ENCODE measurements around the gene MED12L.

The MED12L gene

DNA sequence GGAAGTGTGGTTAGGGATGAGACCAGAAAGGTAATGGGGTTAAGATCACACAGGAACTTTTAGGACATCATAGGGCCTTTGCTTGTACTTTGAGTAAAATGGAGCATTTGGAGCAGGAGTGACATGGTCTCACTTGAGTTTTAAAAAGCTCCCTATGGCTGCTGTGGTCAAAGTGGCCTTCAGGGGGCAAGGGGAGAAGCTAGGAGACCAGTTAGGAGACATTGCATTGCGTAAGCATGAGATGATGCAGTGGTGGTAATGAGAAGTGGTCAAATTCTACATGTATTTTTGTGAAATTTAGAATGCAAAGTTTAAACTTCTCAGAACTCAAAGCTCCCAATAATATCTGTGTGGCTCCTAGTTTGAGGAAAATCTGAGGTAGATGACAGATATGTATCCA lies 27.9 kb downstream of the MED12L start:
- no peaks in the 10 kb centered on the region for H3K4me1 ChIP-seq (ENCODE audit: control insufficient read depth, insufficient read depth, low read length)
- CTCF ChIA-PET = no interaction called here
- TF ChIP-seq ZNF549 (tag by site-specific recombination; IDR thresholded peaks at IDR 0.05) = no peak
- no peak for TF ChIP-seq ZNF391 (tag by site-specific recombination; IDR thresholded peaks at IDR 0.05; ENCODE audit: borderline replicate concordance, low read depth)
- TF ChIP-seq RBAK (tag by site-specific recombination; IDR thresholded peaks at IDR 0.05) = no peak
- no peak for TF ChIP-seq ZXDB (tag by site-specific recombination; IDR thresholded peaks at IDR 0.05)
- no peak for TF ChIP-seq ZBTB20 (tag by site-specific recombination; IDR thresholded peaks at IDR 0.05)
- TF ChIP-seq ZNF19 (tag by site-specific recombination; IDR thresholded peaks at IDR 0.05; ENCODE audit: low read depth) = no peak
- TF ChIP-seq, protein P1, sequence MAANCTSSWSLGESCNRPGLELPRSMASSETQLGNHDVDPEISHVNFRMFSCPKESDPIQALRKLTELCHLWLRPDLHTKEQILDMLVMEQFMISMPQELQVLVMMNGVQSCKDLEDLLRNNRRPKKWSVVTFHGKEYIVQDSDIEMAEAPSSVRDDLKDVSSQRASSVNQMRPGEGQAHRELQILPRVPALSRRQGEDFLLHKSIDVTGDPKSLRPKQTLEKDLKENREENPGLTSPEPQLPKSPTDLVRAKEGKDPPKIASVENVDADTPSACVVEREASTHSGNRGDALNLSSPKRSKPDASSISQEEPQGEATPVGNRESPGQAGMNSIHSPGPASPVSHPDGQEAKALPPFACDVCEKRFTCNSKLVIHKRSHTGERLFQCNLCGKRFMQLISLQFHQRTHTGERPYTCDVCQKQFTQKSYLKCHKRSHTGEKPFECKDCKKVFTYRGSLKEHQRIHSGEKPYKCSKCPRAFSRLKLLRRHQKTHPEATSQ (tag by site-specific recombination; IDR thresholded peaks at IDR 0.05) = no peak
- TF ChIP-seq ZNF600 (tag by site-specific recombination; IDR thresholded peaks at IDR 0.05) = no peak
- no peak for TF ChIP-seq ZNF624 (tag by site-specific recombination; IDR thresholded peaks at IDR 0.05)
- no peak for TF ChIP-seq ZNF274 (IDR thresholded peaks at IDR 0.05; ENCODE audit: low read length)
- no peak for TF ChIP-seq ZNF274 (tag by site-specific recombination; IDR thresholded peaks at IDR 0.05; ENCODE audit: borderline replicate concordance)
- TF ChIP-seq ZNF157 (tag by site-specific recombination; IDR thresholded peaks at IDR 0.05) = no peak
- TF ChIP-seq ZNF302 (tag by site-specific recombination; IDR thresholded peaks at IDR 0.05; ENCODE audit: low read depth) = no peak
- no peak for TF ChIP-seq ZNF2 (tag by site-specific recombination; IDR thresholded peaks at IDR 0.05)
- no peak for TF ChIP-seq SP3 (tag by site-specific recombination; IDR thresholded peaks at IDR 0.05)
- TF ChIP-seq EGR2 (tag by site-specific recombination; IDR thresholded peaks at IDR 0.05; ENCODE audit: low read depth) = no peak
- TF ChIP-seq, protein P2, sequence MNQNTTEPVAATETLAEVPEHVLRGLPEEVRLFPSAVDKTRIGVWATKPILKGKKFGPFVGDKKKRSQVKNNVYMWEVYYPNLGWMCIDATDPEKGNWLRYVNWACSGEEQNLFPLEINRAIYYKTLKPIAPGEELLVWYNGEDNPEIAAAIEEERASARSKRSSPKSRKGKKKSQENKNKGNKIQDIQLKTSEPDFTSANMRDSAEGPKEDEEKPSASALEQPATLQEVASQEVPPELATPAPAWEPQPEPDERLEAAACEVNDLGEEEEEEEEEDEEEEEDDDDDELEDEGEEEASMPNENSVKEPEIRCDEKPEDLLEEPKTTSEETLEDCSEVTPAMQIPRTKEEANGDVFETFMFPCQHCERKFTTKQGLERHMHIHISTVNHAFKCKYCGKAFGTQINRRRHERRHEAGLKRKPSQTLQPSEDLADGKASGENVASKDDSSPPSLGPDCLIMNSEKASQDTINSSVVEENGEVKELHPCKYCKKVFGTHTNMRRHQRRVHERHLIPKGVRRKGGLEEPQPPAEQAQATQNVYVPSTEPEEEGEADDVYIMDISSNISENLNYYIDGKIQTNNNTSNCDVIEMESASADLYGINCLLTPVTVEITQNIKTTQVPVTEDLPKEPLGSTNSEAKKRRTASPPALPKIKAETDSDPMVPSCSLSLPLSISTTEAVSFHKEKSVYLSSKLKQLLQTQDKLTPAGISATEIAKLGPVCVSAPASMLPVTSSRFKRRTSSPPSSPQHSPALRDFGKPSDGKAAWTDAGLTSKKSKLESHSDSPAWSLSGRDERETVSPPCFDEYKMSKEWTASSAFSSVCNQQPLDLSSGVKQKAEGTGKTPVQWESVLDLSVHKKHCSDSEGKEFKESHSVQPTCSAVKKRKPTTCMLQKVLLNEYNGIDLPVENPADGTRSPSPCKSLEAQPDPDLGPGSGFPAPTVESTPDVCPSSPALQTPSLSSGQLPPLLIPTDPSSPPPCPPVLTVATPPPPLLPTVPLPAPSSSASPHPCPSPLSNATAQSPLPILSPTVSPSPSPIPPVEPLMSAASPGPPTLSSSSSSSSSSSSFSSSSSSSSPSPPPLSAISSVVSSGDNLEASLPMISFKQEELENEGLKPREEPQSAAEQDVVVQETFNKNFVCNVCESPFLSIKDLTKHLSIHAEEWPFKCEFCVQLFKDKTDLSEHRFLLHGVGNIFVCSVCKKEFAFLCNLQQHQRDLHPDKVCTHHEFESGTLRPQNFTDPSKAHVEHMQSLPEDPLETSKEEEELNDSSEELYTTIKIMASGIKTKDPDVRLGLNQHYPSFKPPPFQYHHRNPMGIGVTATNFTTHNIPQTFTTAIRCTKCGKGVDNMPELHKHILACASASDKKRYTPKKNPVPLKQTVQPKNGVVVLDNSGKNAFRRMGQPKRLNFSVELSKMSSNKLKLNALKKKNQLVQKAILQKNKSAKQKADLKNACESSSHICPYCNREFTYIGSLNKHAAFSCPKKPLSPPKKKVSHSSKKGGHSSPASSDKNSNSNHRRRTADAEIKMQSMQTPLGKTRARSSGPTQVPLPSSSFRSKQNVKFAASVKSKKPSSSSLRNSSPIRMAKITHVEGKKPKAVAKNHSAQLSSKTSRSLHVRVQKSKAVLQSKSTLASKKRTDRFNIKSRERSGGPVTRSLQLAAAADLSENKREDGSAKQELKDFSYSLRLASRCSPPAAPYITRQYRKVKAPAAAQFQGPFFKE (tag by site-specific recombination; IDR thresholded peaks at IDR 0.05; ENCODE audit: borderline replicate concordance) = no peak
- no peak for TF ChIP-seq ZNF558 (tag by site-specific recombination; IDR thresholded peaks at IDR 0.05)
- TF ChIP-seq, protein P3, sequence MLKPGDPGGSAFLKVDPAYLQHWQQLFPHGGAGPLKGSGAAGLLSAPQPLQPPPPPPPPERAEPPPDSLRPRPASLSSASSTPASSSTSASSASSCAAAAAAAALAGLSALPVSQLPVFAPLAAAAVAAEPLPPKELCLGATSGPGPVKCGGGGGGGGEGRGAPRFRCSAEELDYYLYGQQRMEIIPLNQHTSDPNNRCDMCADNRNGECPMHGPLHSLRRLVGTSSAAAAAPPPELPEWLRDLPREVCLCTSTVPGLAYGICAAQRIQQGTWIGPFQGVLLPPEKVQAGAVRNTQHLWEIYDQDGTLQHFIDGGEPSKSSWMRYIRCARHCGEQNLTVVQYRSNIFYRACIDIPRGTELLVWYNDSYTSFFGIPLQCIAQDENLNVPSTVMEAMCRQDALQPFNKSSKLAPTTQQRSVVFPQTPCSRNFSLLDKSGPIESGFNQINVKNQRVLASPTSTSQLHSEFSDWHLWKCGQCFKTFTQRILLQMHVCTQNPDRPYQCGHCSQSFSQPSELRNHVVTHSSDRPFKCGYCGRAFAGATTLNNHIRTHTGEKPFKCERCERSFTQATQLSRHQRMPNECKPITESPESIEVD (tag by site-specific recombination; IDR thresholded peaks at IDR 0.05) = no peak
- TF ChIP-seq ZNF248 (tag by site-specific recombination; IDR thresholded peaks at IDR 0.05) = no peak
- TF ChIP-seq ZNF112 (tag by site-specific recombination; IDR thresholded peaks at IDR 0.05) = no peak
- H3K27ac ChIP-seq (ENCODE audit: extremely low read depth, low read depth, low read length) = no peak overlapping the region
- H3K36me3 ChIP-seq (ENCODE audit: control insufficient read depth in 2 of 2, insufficient read depth in 1 of 2, low read length in 2 of 2) = no peaks in the 10 kb centered on the region
- no peak overlapping the region for H3K4me3 ChIP-seq (ENCODE audit: low read depth, low read length)
- POLR2A ChIA-PET = no interaction called here
- H3K9me3 ChIP-seq (ENCODE audit: control insufficient read depth, insufficient read depth, low read depth, low read length) = no peaks in the 10 kb centered on the region

Data from HEK293 (cell line).